Measurements from ENCODE around the gene UTP3. TPM values are rescaled to one million over a fixed set of nuclear protein-coding genes. Genes with fewer than 3 reads are reported as not detected.
A peak's percentile ranks its signal among the peaks of the same experiment; 100 is the strongest.
"Not testable (repeated sequence)": the region's sequence is repeated elsewhere in the genome, so short reads cannot be mapped to it uniquely, and the experiment has no call there.

UTP3 gene
- total RNA-seq = 15.0 TPM
- long read RNA-seq, transcript UTP3-201 (1 exons, 2,073 nt) = major isoform, 8 of 8 reads
- long read RNA-seq, partial matches to known transcripts = 0 of 8 reads
- long read RNA-seq, other reads (novel, unspliced or antisense) = 0 of 8 reads

GRCh38 chr4:70687821-70688794, at the start of gene UTP3:
Gene UTP3, plus strand, starts transcription at chr4:70688532. Its CDS starts 146 bp downstream, at chr4:70688678.
- DNase-seq (peak; percentile 96), ATAC-seq (ENCODE audit: poor library complexity) (peak; percentile 98)
- intact Hi-C loops (cut with DNase I) = loop anchor here (2.0 kb wide), 1 partner anchor 17 kb away; no protein-coding TSS in a partner anchor

DNA sequence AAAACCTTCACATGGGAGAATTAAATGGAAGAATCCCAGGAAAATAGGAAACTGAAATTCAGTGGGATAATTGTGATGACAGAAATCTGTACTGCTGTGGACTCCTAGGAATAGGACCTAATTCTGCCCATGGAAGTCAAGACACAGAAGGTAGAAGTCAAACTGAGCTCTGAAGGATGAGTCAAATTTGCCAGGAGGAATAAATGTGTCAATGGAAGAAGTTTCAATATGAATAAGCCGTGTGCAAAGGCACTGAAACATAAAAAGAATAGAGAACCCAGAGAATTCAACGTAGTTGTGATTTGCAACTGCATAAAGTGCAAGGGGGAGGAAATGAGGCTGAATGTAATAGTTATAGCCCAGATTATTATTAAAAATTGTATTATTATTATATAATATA, 48.1 kb upstream of the UTP3 start:
- intact Hi-C loops (cut with DNase I) = no loop called here
- ATAC-seq (ENCODE audit: poor library complexity) (no peak), DNase-seq (no peak)

GRCh38 chr4:70650741-70651140, 37.6 kb upstream of the UTP3 start:
- not testable (repeated sequence) for ATAC-seq (ENCODE audit: poor library complexity); DNase-seq
- intact Hi-C loops (cut with DNase I) = loop anchor here (5.0 to 10.0 kb wide), 2 partner anchors 344 to 1062 kb away; partner anchors contain the start of gene DCK

DNA sequence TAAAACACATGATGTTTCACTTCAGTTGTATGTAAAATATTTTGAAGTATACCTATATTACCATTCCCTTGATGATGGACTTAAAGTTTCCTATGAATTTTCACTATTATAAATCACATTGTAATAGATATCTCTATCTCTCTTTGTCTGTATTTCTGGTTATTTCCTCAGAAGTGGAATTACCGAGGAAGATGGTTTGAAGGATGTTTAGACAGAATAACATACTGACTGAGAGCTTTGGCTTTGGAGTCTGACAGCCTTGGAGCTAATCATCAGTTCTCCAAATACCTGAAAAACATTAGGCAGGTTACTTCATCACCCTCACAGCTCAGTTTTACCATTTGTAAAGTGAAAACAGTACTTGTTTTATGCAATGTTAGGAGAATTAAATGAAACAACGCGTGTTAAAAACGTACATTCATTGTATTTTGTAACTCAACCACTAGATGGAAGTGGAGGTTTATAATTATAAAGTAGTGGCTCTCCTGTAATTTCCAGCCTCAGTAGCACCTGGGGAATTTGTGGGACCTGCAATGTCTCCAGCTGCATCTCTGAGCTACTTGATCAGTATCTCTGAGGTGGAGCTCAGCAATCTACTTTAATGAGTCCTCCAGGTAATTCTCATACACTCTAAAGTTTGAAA, 36.3 kb upstream of the UTP3 start:
- intact Hi-C loops (cut with DNase I) = loop anchor here (5.0 to 10.0 kb wide), 2 partner anchors 343 to 1060 kb away; partner anchors contain the start of gene DCK
- no peak for DNase-seq

GRCh38 chr4:70654605-70655011, 33.7 kb upstream of the UTP3 start:
- intact Hi-C loops (cut with DNase I) = loop anchor here (5.0 to 10.0 kb wide), 2 partner anchors 340 to 1058 kb away; partner anchors contain the start of gene DCK
- DNase-seq = no peak
- ATAC-seq (ENCODE audit: poor library complexity) = no peak

More for the DNA sequence above, 36.3 kb upstream of the UTP3 start:
- ATAC-seq (ENCODE audit: poor library complexity) = no peak

- intact Hi-C loops (cut with DNase I) = loop anchor here (10.0 kb wide), 1 partner anchor 337 kb away; the partner anchor contains the start of gene DCK
- no peak for ATAC-seq (ENCODE audit: poor library complexity)
- no peak for DNase-seq
Measured at GRCh38 chr4:70657326-70657725, 31.0 kb upstream of the UTP3 start.

DNA sequence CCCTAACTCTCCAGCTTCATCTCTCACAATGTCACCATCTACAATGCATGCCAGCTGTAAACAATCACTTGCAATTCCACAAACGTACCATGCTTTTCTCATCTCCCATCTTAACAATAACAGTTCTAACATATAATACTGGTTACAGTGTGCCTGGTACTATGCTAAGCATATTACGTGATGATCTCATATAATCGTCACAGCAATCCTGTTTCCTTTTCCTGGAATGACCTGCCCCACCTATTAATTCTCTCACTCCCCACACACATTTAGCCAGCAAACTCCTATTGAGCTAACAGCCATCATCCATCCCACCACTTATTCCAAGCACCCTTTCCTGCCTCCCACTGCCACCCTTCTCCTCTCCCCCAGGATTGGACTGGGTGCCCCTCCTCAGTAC, 29.9 kb upstream of the UTP3 start:
- DNase-seq = no peak
- intact Hi-C loops (cut with DNase I) = loop anchor here (10.0 kb wide), 1 partner anchor 336 kb away; the partner anchor contains the start of gene DCK
- no peak for ATAC-seq (ENCODE audit: poor library complexity)

DNA sequence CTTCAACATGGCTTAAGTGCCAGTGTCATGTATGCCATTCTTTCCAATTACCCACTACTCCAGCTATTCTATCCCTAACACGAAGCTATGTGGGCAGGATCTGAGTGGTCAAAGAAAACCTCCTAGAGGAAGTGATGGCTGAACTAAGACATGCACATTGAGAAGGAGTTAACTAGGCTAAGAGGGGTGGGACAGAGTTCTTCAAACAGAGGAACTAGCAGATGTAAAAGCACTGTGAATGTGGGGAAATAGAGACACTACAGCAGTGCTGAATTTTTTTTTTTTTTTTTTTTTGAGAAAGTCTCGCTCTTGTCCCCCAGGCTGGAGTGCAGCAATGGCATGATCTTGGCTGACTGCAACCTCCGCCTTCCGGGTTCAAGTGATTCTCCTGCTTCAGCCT, 28.2 kb upstream of the UTP3 start:
- intact Hi-C loops (cut with DNase I) = no loop called here
- DNase-seq = no peak
- ATAC-seq (ENCODE audit: poor library complexity) = no peak

DNA sequence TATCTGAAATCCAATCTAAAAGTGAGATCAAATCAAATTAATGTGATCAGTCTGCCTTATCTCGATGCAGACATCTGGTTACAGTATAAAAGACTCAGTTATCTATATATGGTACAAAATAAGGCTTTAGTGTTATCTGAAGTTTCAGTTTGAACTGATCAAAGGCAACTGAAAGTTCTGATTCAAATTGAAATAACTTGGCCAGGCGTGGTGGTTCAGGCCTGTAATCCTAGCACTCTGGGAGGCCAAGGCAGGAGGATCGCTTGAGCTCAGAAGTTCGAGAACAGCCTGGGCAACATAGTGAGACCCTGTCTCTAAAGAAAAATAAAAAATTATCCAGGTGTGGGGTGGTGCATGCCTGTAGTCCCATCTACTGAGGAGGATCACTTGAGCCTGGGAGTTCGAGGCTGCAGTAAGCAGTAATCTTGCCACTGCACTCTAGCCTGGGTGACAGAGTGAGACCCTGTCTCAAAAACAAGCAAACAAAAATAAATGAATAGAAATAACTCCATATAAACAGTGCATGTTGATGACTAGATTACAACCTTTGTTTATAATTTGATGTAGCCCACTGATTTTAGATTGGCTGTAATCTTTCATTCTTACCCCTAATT, 26.9 kb upstream of the UTP3 start:
- intact Hi-C loops (cut with DNase I); ATAC-seq (ENCODE audit: poor library complexity); DNase-seq: not testable (repeated sequence)

- no peak for ATAC-seq (ENCODE audit: poor library complexity)
- intact Hi-C loops (cut with DNase I) = no loop called here
- no peak for DNase-seq
Measured at GRCh38 chr4:70666369-70666768, 22.0 kb upstream of the UTP3 start, which contains the start of gene JCHAIN. Gene JCHAIN, minus strand, starts transcription at chr4:70666508. Its CDS starts 18 bp downstream, at chr4:70666490.

DNA sequence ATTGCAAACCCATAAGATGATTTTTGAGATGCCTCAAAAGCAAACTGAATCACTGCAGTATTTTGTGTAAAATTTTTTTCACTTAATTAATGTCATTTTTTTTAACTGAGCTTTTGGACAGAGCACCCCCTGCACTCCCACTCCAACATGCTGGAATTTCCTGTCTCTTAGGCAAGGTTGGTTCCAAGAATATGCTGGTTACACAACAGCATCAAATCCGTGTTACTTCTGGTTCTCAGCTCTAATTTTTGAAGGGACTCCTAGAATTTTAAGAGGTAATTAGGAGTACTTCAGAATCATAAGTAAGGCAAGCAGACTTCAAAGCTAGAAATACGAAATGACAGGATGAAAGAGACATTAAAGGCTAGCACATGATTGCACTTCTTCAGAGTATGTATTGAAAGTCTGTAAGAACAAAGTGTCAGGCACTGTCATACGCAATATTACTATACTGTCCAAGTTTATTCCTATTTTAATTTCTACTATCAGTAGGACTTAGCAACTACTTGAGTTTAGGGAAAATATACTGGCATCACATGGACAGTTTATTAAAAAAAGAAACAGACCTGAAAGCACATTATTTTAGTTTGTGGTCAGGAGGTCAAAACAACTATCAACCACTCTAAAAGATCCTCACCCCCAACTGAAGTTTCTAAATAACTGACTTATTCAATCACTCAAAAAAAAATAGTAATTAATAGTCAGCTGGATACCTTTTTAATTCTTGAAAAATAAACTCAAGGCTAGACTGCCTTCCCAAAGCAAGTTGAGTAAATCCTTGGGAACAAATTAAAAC, 20.4 kb upstream of the UTP3 start:
- intact Hi-C loops (cut with DNase I) = no loop called here
- DNase-seq = no peak
- ATAC-seq (ENCODE audit: poor library complexity) = no peak

GRCh38 chr4:70670332-70671014, 17.9 kb upstream of the UTP3 start:
- DNase-seq (no peak), ATAC-seq (ENCODE audit: poor library complexity) (no peak)
- intact Hi-C loops (cut with DNase I) = no loop called here

DNA sequence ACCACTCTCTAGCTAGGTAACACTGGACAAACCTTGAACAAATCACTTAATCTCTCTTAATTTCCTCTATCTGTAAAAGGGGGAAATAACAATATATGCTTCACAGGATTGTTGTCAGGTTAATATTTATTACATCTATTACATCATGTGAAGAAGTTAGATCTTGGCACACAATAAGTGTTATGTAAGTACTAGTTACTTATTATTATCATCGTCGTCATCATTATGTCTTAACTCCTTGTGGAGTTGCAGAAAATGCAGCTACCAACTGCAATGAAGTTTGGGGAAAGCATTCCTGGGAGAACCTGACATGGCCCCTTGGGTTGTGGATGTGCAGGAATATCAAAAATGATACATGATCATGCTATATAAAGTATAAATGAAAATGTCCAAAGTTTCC, 17.2 kb upstream of the UTP3 start:
- ATAC-seq (ENCODE audit: poor library complexity) (no peak), DNase-seq (no peak)
- intact Hi-C loops (cut with DNase I) = no loop called here

DNA sequence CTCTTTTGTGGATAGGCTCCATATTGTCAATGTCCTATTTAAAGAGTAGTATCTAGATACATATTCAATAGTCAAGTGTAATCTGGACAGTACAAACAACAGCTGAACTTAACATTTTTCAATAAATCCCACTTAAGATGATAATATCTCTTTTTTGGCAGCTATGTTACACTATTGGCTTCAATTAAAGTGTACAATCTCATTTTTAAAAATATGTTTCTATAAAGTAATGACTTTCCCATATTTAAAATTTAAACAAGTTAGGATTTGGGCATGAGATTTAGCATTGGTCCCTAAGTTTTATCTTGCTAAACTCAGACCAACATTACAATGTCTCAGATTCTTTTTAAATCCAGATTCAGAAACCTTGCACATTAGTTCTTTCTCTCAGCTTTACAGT, 14.1 kb upstream of the UTP3 start:
- ATAC-seq (ENCODE audit: poor library complexity) (no peak), DNase-seq (no peak)
- intact Hi-C loops (cut with DNase I) = no loop called here

- no peak for DNase-seq
- intact Hi-C loops (cut with DNase I) = no loop called here
- no peak for ATAC-seq (ENCODE audit: poor library complexity)
Measured at GRCh38 chr4:70674731-70675130, 13.6 kb upstream of the UTP3 start.

- no peak for DNase-seq
- no peak for ATAC-seq (ENCODE audit: poor library complexity)
- intact Hi-C loops (cut with DNase I) = no loop called here
Measured at GRCh38 chr4:70676554-70677090, 11.7 kb upstream of the UTP3 start.

- intact Hi-C loops (cut with DNase I) = no loop called here
- ATAC-seq (ENCODE audit: poor library complexity) (no peak), DNase-seq (no peak)
Measured at GRCh38 chr4:70678383-70678999, 9.8 kb upstream of the UTP3 start.
